HepG2 (cell line): ENCODE results near the gene ECD. TPM values are rescaled to one million over a fixed set of nuclear protein-coding genes. Genes with fewer than 3 reads are reported as not detected.
"Not testable (repeated sequence)": the region's sequence is repeated elsewhere in the genome, so short reads cannot be mapped to it uniquely, and the experiment has no call there.

Experiments used
- ATAC-seq: fragments of 200-7000 bp; cut with Tn5 transposase; 3 replicates; pipeline ENCODE4 v1.9.1; 2020; ENCODE audit warnings: mild to moderate bottlenecking, moderate library complexity
- BruUV-seq: library from RNA; stranded (reverse); fragments of 400-500 nt; replicated peaks from 2 replicates; lab custom pipeline; 2021; lab: Mats Ljungman, UMichigan
- CTCF ChIA-PET: fragments of 300-600 bp; formaldehyde crosslinking; extraction: SDS; loops from one replicate; lab custom pipeline; 2021; ENCODE audit warnings: low total read pairs, inconsistent platforms, low intra/inter-chr PET ratio; lab: Yijun Ruan, JAX
- POLR2A ChIA-PET: fragments of 350-600 bp; sonication (Branson Sonifier 250); formaldehyde crosslinking; loops from one replicate; lab custom pipeline; 2020; ENCODE audit warnings: antibody characterized with exemption, inconsistent platforms; lab: Yijun Ruan, JAX
- DNase-seq: peaks from one replicate; pipeline ENCODE4 v3.0.0-alpha.2; 2015; ENCODE audit warnings: low spot score
- FAIRE-seq: peaks from 3 replicates; lab custom pipeline; 2011; peaks lifted over from hg19 to GRCh38; lab: Jason Lieb, UNC
- H2AFZ ChIP-seq: one replicate; pipeline ENCODE4 v1.6.1; 2011; ENCODE audit warnings: low read length, inconsistent platforms
- H3K27ac ChIP-seq: fragments of 300-600 bp; 3 replicates; pipeline ENCODE4 v1.8.0; 2011; ENCODE audit warnings: mixed run types, mild to moderate bottlenecking, mixed read lengths, low read length, inconsistent platforms; ENCODE audit not compliant: insufficient read depth; ENCODE audit errors: extremely low read length
- H3K27me3 ChIP-seq, 2 experiments: fragments of 200-600 bp in 1 of 2; 2 replicates in 1 of 2; 3 replicates in 1 of 2; pipeline versions ENCODE4 v1.6.0 to v1.8.0; 2011; ENCODE audit warnings: low read length in 2 of 2, mild to moderate bottlenecking in 2 of 2, moderate library complexity in 2 of 2, inconsistent platforms in 1 of 2; ENCODE audit not compliant: insufficient read depth in 2 of 2, control insufficient read depth in 1 of 2
- H3K36me3 ChIP-seq, 2 experiments: fragments of 200-600 bp in 1 of 2; replicated peaks in 1 of 2; 2 replicates in 1 of 2; 3 replicates in 1 of 2; pipeline versions ENCODE4 v1.5.1 to v1.8.0; 2011; ENCODE audit warnings: low read length in 2 of 2, inconsistent platforms in 1 of 2; ENCODE audit not compliant: insufficient read depth in 2 of 2, control insufficient read depth in 1 of 2
- H3K4me1 ChIP-seq: 2 replicates; pipeline ENCODE4 v1.5.1; 2012; ENCODE audit warnings: low read length, inconsistent platforms; ENCODE audit not compliant: insufficient read depth
- H3K4me2 ChIP-seq: 2 replicates; pipeline ENCODE4 v1.6.0; 2011; ENCODE audit warnings: low read depth, low read length, inconsistent platforms
- H3K4me3 ChIP-seq, 3 experiments: fragments of 200-600 bp in 1 of 3; sonication (generic), shearing (Covaris generic) in 1 of 3; replicated peaks in 1 of 3; 2 replicates each; pipeline ENCODE4 v1.5.1; 2011 to 2016; ENCODE audit warnings: low read length in 3 of 3, inconsistent platforms in 2 of 3, low read depth in 2 of 3, mild to moderate bottlenecking in 2 of 3, control low read depth in 1 of 3, mixed read lengths in 1 of 3; ENCODE audit not compliant: insufficient read depth in 1 of 3
- H3K79me2 ChIP-seq: one replicate; pipeline ENCODE4 v1.6.1; 2011; ENCODE audit warnings: low read length, inconsistent platforms; ENCODE audit not compliant: insufficient read depth
- H3K9ac ChIP-seq: 2 replicates; pipeline ENCODE4 v1.6.0; 2011; ENCODE audit warnings: mild to moderate bottlenecking, low read depth, low read length, inconsistent platforms; ENCODE audit not compliant: insufficient read depth
- H3K9me3 ChIP-seq: 2 replicates; pipeline ENCODE4 v1.5.1; 2012; ENCODE audit warnings: mild to moderate bottlenecking, low read length
- H4K20me1 ChIP-seq: 2 replicates; pipeline ENCODE4 v1.6.0; 2011; ENCODE audit warnings: inconsistent platforms, mild to moderate bottlenecking, low read length, moderate library complexity; ENCODE audit not compliant: insufficient read depth
- MAFF ChIP-seq: IDR thresholded peaks from 2 replicates; pipeline ENCODE4 v1.6.1; 2011; ENCODE audit warnings: low read depth, low read length, improper control_type of control experiment
- MAFK ChIP-seq, 2 experiments: IDR thresholded peaks in 1 of 2; conservative IDR thresholded peaks in 1 of 2; 2 replicates each; pipeline ENCODE4 v1.6.1; 2011; ENCODE audit warnings: improper control_type of control experiment in 2 of 2, low read length in 2 of 2
- SNAI1 ChIP-seq: sonication (generic); formaldehyde crosslinking; IDR thresholded peaks from 2 replicates; pipeline ENCODE4 v1.5.0; 2020; ENCODE audit warnings: mild to moderate bottlenecking, missing genetic modification reagents, borderline replicate concordance
- ZBTB7B ChIP-seq: sonication (generic); formaldehyde crosslinking; IDR thresholded peaks from 2 replicates; pipeline ENCODE4 v1.4.0; 2020; ENCODE audit warnings: missing genetic modification reagents
- ZNF737 ChIP-seq: sonication (generic); formaldehyde crosslinking; IDR thresholded peaks from 2 replicates; pipeline ENCODE4 v1.5.0; 2020; ENCODE audit warnings: missing genetic modification reagents, mild to moderate bottlenecking, borderline replicate concordance
- WGBS: methylation state at CpG from one replicate; pipeline ENCODE4 v1.1.6; 2017; ENCODE audit warnings: low lambda C conversion rate; 5-methylcytosine and 5-hydroxymethylcytosine counted together
- in situ Hi-C: cut with HindIII; loops from 2 replicates; pipeline ENCODE4 v1.10.0; 2017; ENCODE audit warnings: low pct_unique_long_range_greater_than_20kb; ENCODE audit not compliant: extremely low pct_ligation_motif_present
- intact Hi-C: fragments of 100-400 bp; cut with micrococcal nuclease; formaldehyde crosslinking; loops from one replicate; pipeline ENCODE4 v1.10.0; 2022; ENCODE audit not compliant: unreplicated experiment
- polyA plus RNA-seq, 8 experiments: library from polyadenylated mRNA; depleted of rRNA in 3 of 8; stranded (reverse) in 7 of 8; unstranded in 1 of 8; fragments of >200 nt; fragmentation: Illumina TruSeq in 4 of 8; extraction: Trizol in 4 of 8; gene quantifications; 2 replicates each; pipeline versions ENCODE4 v1.2.1 to v1.2.3, GENCODE V29; 2011 to 2016; ENCODE audit warnings: low read depth in 4 of 8, missing spikeins in 1 of 8, mixed read lengths in 1 of 8; ENCODE audit not compliant: insufficient read depth in 1 of 8
- total RNA-seq, 5 experiments: library from RNA; depleted of rRNA; stranded (reverse); fragments of >200 nt; fragmentation: Illumina TruSeq; extraction: Trizol; gene quantifications; 2 replicates each; pipeline ENCODE4 v1.2.3, GENCODE V29; 2016; ENCODE audit warnings: low read depth in 1 of 5

The ECD gene
- total and polyA plus RNA-seq, 2 of the 13 experiments (the other 11 are each of a cell fraction or from before 2014, with no cell fraction given): 21.5 to 27.6 TPM

DNA sequence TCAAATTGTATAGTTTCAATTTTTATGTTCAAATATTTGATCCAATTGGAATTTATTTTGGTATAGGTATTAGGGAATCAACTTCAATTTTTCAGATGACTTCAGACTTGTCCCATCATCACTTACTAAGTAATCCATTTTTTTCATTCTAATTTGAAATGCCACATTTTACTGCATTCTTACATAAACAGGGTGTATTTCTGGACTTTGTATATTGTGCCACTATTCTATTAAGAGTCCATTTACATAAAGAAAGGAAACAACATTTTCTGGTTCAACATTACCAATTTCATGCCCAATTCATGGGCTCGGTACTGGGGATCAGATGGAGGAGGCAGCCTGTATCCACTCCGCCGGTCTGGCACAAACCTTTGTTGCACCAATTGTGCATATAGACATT, 15.8 kb downstream of the ECD start (continued):
- TF ChIP-seq ZNF737 (CRISPR knock-in tag): no peak
- TF ChIP-seq, all 625 proteins: peak for 0

DNA sequence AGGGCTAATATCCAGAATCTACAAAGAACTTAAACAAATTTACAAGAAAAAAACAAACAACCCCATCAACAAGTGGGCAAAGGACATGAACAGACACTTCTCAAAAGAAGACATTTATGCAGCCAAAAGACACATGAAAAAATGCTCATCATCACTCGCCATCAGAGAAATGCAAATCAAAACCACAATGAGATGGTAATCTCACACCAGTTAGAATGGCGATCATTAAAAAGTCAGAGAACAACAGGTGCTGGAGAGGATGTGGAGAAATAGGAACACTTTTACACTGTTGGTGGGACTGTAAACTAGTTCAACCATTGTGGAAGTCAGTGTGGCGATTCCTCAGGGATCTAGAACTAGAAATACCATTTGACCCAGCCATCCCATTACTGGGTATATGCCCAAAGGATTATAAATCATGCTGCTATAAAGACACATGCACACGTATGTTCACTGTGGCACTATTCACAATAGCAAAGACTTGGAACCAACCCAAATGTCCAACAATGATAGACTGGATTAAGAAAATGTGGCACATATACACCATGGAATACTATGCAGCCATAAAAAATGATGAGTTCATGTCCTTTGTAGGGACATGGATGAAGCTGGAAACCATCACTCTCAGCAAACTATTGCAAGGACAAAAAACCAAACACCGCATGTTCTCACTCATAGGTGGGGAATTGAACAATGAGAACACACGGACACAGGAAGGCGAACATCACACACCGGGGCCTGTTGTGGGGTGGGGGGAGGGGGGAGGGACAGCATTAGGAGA, 17.0 kb downstream of the ECD start:
- H3K9ac ChIP-seq, BruUV-seq, H2AFZ ChIP-seq, DNase-seq, H3K79me2 ChIP-seq, H3K4me1 ChIP-seq, H3K4me3 ChIP-seq, H3K4me2 ChIP-seq, H3K27ac ChIP-seq, CTCF ChIA-PET, H3K27me3 ChIP-seq, POLR2A ChIA-PET, ATAC-seq, in situ Hi-C loops, H3K9me3 ChIP-seq, H4K20me1 ChIP-seq, intact Hi-C loops, FAIRE-seq: not testable (repeated sequence)
- WGBS: over 99% methylated on average over 6 of the region's 8 CpGs
- H3K36me3 ChIP-seq: peaks cover 7 to 33% of the 10 kb centered on the region in 2 experiments

DNA sequence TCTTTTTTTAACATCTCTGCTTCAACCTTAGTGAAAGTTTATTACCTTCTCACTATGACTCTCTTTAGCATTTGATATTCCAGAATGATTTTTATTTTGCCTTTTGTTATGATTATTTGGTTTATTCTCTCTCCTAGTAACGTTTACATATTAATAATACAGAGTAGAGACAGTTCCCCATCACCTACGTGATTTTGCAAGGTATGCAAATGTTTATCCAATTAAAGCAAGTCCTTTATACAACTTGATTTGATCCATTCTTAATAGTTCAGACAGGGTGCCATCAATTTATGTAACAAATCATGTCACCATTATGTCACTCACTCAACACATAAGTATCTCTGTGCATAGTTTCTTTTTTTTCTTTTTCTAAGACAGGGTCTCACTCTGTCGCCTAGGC, 26.2 kb downstream of the ECD start:
- Histone ChIP-seq H3K79me2 (no peaks in the 10 kb centered on the region), H3K4me3 (no peak overlapping the region), H3K4me2 (no peak overlapping the region), H3K27me3 (no peaks in the 10 kb centered on the region), H3K9me3 (no peaks in the 10 kb centered on the region), H4K20me1 (no peaks in the 10 kb centered on the region), H3K4me1 (no peaks in the 10 kb centered on the region), H3K27ac (no peak overlapping the region), H3K36me3 (peaks cover 10 to 35% of the 10 kb centered on the region in 2 experiments; a peak in 4 of 5 replicates), H3K9ac (no peak overlapping the region), H2AFZ (no peak overlapping the region)
- no peak for TF ChIP-seq SNAI1 (CRISPR knock-in tag)
- TF ChIP-seq ZBTB7B (CRISPR knock-in tag): no peak
- TF ChIP-seq MAFF: peak; percentile 48; the same call in 1 of the 2 replicates
- TF ChIP-seq MAFK (conservative IDR thresholded peaks at IDR 0.05 in 1 of 2, IDR thresholded peaks at IDR 0.05 in 1 of 2; ENCODE audit: low read length in 2 of 2): peak in 1 of 2 experiments; percentile 66; a peak in 2 of 4 replicates
- 95% methylated on average over 3 of the region's 3 CpGs for WGBS
- ChIA-PET POLR2A (no interaction called here), CTCF (no interaction called here)
- intact Hi-C loops: no loop called here
- FAIRE-seq (no peak), DNase-seq (no peak), ATAC-seq (no peak)
- in situ Hi-C loops: no loop called here
- no TSS peak for BruUV-seq
